ENCODE results near the gene GRHL3. TPM values are rescaled to one million over a fixed set of nuclear protein-coding genes. Genes with fewer than 3 reads are reported as not detected.
A peak's percentile ranks its signal among the peaks of the same experiment; 100 is the strongest.

The GRHL3 gene
- total RNA-seq, 1 experiment from 2014 or later = 1.1 TPM

- H3K27me3 ChIP-seq (ENCODE audit: insufficient read depth, low read depth) = no peaks in the 10 kb centered on the region
- intact Hi-C loops (cut with micrococcal nuclease; ENCODE audit: unreplicated experiment) = loop anchor here (5.0 kb wide), 1 partner anchor 100 kb away; no protein-coding TSS in a partner anchor
- peak overlapping the region; percentile 98 for H3K27ac ChIP-seq
- BruUV-seq (replicated peaks) = no TSS peak
- DNase-seq = peak; percentile 61 to 84
- no peak; the same call in 1 of the 2 replicates for TF ChIP-seq CTCF (conservative IDR thresholded peaks at IDR 0.05)
- TF ChIP-seq EZH2 (IDR thresholded peaks at IDR 0.05; ENCODE audit: low read depth) = no peak
- H4K20me1 ChIP-seq (ENCODE audit: insufficient read depth) = no peaks in the 10 kb centered on the region
- H3K36me3 ChIP-seq (ENCODE audit: low read depth) = no peaks in the 10 kb centered on the region
- POLR2A ChIA-PET (ENCODE audit: unreplicated experiment) = no interaction called here
- peaks cover 39% of the 10 kb centered on the region for H3F3A ChIP-seq (ENCODE audit: insufficient read depth, low read depth)
- CTCF ChIA-PET = interaction anchor here (0.6 kb wide), 1 partner anchor 51 kb away, joined by 3 read pairs; no protein-coding TSS in a partner anchor
- H3K79me2 ChIP-seq (ENCODE audit: low read depth) = peaks cover 19% of the 10 kb centered on the region
- H3K9me2 ChIP-seq (ENCODE audit: insufficient read depth) = no peaks in the 10 kb centered on the region
- no peak overlapping the region for H3K4me3 ChIP-seq
- H2AFZ ChIP-seq = no peak overlapping the region
- H3K9me3 ChIP-seq (ENCODE audit: insufficient read depth, low read depth) = no peaks in the 10 kb centered on the region
- peaks cover 47% of the 10 kb centered on the region for H3K4me1 ChIP-seq (replicated peaks; ENCODE audit: insufficient read depth)
- peak overlapping the region; percentile 96 for H3K4me2 ChIP-seq
These were observed 2.1 kb upstream of the GRHL3 start for GRCh38 chr1:24317081-24317480.

- Histone ChIP-seq H3K4me3 (no peak overlapping the region; the same call in 1 of the 2 replicates), H3K36me3 (ENCODE audit: low read depth) (no peaks in the 10 kb centered on the region), H3K4me2 (peak overlapping the region; percentile 96), H3K9me2 (ENCODE audit: insufficient read depth) (no peaks in the 10 kb centered on the region), H3F3A (ENCODE audit: insufficient read depth, low read depth) (peaks cover 44% of the 10 kb centered on the region), H2AFZ (no peak overlapping the region), H4K20me1 (ENCODE audit: insufficient read depth) (no peaks in the 10 kb centered on the region), H3K4me1 (replicated peaks; ENCODE audit: insufficient read depth) (peaks cover 54% of the 10 kb centered on the region), H3K27ac (peak overlapping the region; percentile 98; the same call in 1 of the 2 replicates), H3K79me2 (ENCODE audit: low read depth) (peaks cover 26% of the 10 kb centered on the region), H3K9me3 (ENCODE audit: insufficient read depth, low read depth) (no peaks in the 10 kb centered on the region), H3K27me3 (ENCODE audit: insufficient read depth, low read depth) (no peaks in the 10 kb centered on the region)
- POLR2A ChIA-PET (ENCODE audit: unreplicated experiment) = no interaction called here
- BruUV-seq (replicated peaks) = no TSS peak
- TF ChIP-seq CTCF (conservative IDR thresholded peaks at IDR 0.05) = no peak
- TF ChIP-seq EZH2 (IDR thresholded peaks at IDR 0.05; ENCODE audit: low read depth) = no peak
- CTCF ChIA-PET = no interaction called here
- intact Hi-C loops (cut with micrococcal nuclease; ENCODE audit: unreplicated experiment) = loop anchor here (2.0 to 5.0 kb wide), 2 partner anchors 35 to 101 kb away; no protein-coding TSS in a partner anchor
- no peak for DNase-seq
These were observed 1.1 kb upstream of the GRHL3 start for GRCh38 chr1:24317956-24318614.

GRCh38 chr1:24318615-24319311 lies 394 bp upstream of the GRHL3 start:
- Histone ChIP-seq H3K4me2 (peak overlapping the region; percentile 96), H3K27ac (peak overlapping the region; percentile 98), H3K4me3 (peak overlapping the region; percentile 59; the same call in 1 of the 2 replicates), H3K79me2 (ENCODE audit: low read depth) (peaks cover 33% of the 10 kb centered on the region), H3F3A (ENCODE audit: insufficient read depth, low read depth) (peaks cover 44% of the 10 kb centered on the region), H4K20me1 (ENCODE audit: insufficient read depth) (no peaks in the 10 kb centered on the region), H3K27me3 (ENCODE audit: insufficient read depth, low read depth) (no peaks in the 10 kb centered on the region), H2AFZ (no peak overlapping the region), H3K36me3 (ENCODE audit: low read depth) (no peaks in the 10 kb centered on the region), H3K9me3 (ENCODE audit: insufficient read depth, low read depth) (no peaks in the 10 kb centered on the region), H3K4me1 (replicated peaks; ENCODE audit: insufficient read depth) (peaks cover 60% of the 10 kb centered on the region), H3K9me2 (ENCODE audit: insufficient read depth) (no peaks in the 10 kb centered on the region)
- POLR2A ChIA-PET (ENCODE audit: unreplicated experiment) = interaction anchor here (0.5 to 1.1 kb wide), 2 partner anchors 33 to 65 kb away, joined by 5 read pairs; no protein-coding TSS in a partner anchor
- no TSS peak for BruUV-seq (replicated peaks)
- DNase-seq = no peak
- TF ChIP-seq EZH2 (IDR thresholded peaks at IDR 0.05; ENCODE audit: low read depth) = no peak
- no peak for TF ChIP-seq CTCF (conservative IDR thresholded peaks at IDR 0.05)
- intact Hi-C loops (cut with micrococcal nuclease; ENCODE audit: unreplicated experiment) = loop anchor here (1.0 to 5.0 kb wide), 3 partner anchors 36 to 101 kb away; no protein-coding TSS in a partner anchor
- CTCF ChIA-PET = no interaction called here

All from PC-9 (cell line).